ENCODE results near the gene ALK. TPM values are rescaled to one million over a fixed set of nuclear protein-coding genes. Genes with fewer than 3 reads are reported as not detected.

Gene ALK
- total RNA-seq, 4 donors from 2014 or later = 0.19 TPM; not detected in 3

DNA sequence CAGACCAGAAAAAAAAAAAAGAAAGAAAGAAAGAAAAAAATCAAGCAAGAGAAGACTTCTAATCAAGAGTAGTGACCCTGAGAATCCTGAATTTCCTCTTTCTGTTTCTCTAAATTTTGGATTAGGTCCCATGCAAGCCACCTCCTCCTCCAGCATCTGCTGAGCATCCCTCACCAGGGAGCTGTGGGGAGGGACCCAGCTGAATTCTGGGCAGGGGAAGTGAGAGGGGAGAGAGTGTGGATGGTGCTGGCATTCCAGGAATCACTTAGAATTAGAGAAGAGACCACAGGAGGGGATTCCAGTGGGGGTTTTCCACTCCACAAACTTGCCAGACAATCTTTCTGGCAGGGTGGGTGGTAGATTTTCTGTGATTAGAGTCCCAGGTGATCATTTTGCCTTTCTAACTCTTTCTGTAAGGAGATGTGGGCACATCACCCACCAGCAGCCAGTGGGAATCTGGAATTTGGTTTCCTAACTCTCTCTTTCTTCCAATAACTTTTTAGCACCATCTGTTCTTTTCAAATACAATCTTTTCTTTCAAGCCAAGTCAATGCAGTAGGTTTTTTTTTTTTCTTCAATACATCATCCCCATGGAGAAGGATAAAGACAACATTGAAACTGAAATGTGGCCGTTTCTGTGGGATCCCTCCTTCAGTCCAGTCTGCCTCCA lies 526.9 kb downstream of the ALK start:
- Histone ChIP-seq H3K27ac (no peak overlapping the region), H3K4me3 (no peak overlapping the region), H3K4me1 (no peaks in the 10 kb centered on the region), H3K9me3 (no peaks in the 10 kb centered on the region), H3K27me3 (peaks cover 0 to 47% (median 0%) of the 10 kb centered on the region in 4 donors), H3K36me3 (no peaks in the 10 kb centered on the region)
- TF ChIP-seq POLR2A (IDR thresholded peaks at IDR 0.05) (no peak), CTCF (IDR thresholded peaks at IDR 0.05) (no peak)
- 33 to 67% methylated on average over 1 of the region's 1 CpG for WGBS, 2 donors
- no peak for DNase-seq
- intact Hi-C loops (cut with DNase I) = no loop called here

DNA sequence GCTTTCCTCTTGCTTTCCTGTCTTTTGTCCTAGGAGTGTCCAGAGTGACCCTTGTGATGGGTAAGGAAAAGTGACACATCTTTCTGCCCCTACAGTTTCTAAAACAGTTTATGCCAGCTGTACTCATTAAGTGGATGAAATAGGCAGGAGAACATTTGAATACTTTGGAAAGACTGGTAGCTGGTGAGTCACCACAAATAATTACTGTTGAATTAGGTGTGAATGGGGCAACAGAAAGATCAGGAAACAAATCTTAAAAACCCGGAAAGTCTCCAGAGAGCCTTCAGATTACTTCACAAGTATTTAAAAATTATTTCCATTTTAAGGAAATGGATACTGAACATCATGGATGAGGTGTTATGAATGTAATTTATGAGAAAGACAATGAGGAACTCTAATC lies 527.7 kb downstream of the ALK start:
- Histone ChIP-seq H3K27ac (no peak overlapping the region), H3K4me1 (no peaks in the 10 kb centered on the region), H3K36me3 (no peaks in the 10 kb centered on the region), H3K9me3 (no peaks in the 10 kb centered on the region), H3K27me3 (peaks cover 0 to 40% (median 0%) of the 10 kb centered on the region in 4 donors), H3K4me3 (no peak overlapping the region)
- intact Hi-C loops (cut with DNase I) = no loop called here
- no peak for TF ChIP-seq POLR2A (IDR thresholded peaks at IDR 0.05)
- no peak for TF ChIP-seq CTCF (IDR thresholded peaks at IDR 0.05)
- no peak for DNase-seq
- WGBS, 2 donors = 35 to 43% methylated on average over 1 of the region's 1 CpG

DNA sequence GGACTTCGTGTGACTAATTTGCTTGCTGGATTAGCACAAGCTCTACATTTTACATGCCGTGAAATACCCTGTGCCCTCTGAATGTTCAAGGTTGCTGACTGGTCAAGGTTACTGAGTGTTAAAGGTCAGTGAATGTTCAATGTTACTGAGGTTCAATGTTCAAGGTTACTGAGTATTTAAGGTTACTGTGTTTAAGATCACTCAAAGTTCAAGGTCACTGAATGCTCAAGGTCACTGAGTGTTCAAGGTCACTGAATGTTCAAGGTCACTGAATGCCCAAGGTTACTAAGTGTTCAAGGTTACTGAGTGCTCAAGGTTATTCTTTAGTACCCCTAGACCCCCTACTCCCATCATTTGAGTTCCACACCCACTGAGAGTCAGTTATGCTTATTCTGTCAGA lies 528.6 kb downstream of the ALK start:
- H3K9me3 ChIP-seq = no peaks in the 10 kb centered on the region
- WGBS, 2 donors = 72 to 78% methylated on average over 2 of the region's 2 CpGs
- H3K27me3 ChIP-seq = peaks cover 0 to 42% (median 0%) of the 10 kb centered on the region in 4 donors
- no peak for DNase-seq
- intact Hi-C loops (cut with DNase I) = no loop called here
- TF ChIP-seq CTCF (IDR thresholded peaks at IDR 0.05) (no peak), POLR2A (IDR thresholded peaks at IDR 0.05) (no peak)
- no peaks in the 10 kb centered on the region for H3K36me3 ChIP-seq
- no peaks in the 10 kb centered on the region for H3K4me1 ChIP-seq
- H3K27ac ChIP-seq = no peak overlapping the region
- H3K4me3 ChIP-seq = no peak overlapping the region

DNA sequence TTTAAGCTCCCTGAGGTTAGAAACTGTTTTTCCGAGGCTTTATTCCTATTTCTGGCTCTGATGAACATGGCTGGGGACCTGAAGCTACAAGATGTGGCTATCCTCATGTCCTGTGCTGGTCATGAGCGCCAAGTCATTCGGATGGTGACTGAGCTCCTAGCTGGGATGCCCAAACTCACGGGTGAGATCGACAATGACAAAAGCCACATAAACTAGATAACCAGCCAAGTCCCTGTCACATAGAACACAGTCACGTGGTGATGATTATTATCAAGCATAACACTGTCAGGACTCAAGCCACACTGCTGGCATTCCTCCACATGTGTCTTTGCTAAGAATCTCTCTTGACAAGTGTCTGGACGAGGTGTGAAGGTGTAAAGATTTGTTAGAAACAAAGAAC lies 531.2 kb downstream of the ALK start:
- intact Hi-C loops (cut with DNase I) = no loop called here
- peaks cover 0 to 41% (median 0%) of the 10 kb centered on the region in 4 donors for H3K27me3 ChIP-seq
- H3K27ac ChIP-seq = no peak overlapping the region
- no peak for DNase-seq
- TF ChIP-seq CTCF (IDR thresholded peaks at IDR 0.05) = no peak
- no peak for TF ChIP-seq POLR2A (IDR thresholded peaks at IDR 0.05)
- WGBS, 2 donors = 40 to 65% methylated on average over 2 to 4 of the region's 7 CpGs
- no peaks in the 10 kb centered on the region for H3K4me1 ChIP-seq
- H3K9me3 ChIP-seq = no peaks in the 10 kb centered on the region
- no peak overlapping the region for H3K4me3 ChIP-seq
- H3K36me3 ChIP-seq = no peaks in the 10 kb centered on the region

DNA sequence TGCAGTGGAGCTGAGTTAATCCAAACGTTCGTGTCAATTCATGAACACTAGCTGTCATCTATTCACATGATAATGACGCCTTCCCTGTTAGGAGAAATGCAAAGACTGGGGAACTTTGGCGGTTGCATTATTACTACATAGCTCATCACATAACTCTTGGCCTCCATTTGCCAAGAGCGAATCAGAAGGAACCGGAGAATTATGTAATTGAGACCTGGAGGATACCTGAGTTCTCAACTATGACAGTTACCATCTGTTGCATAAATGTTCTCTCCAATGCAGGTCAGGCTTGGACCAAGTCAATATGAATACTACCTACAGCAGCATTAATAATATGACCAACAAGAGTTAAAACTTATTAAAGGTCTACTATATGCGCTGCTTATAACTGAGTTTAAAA lies 531.7 kb downstream of the ALK start:
- WGBS, 2 donors = 90% methylated on average over 7 of the region's 7 CpGs

More for the DNA sequence above, 531.7 kb downstream of the ALK start:
- DNase-seq = no peak
- intact Hi-C loops (cut with DNase I) = no loop called here
- no peaks in the 10 kb centered on the region for H3K4me1 ChIP-seq
- TF ChIP-seq POLR2A (IDR thresholded peaks at IDR 0.05) = no peak
- TF ChIP-seq CTCF (IDR thresholded peaks at IDR 0.05) = no peak
- no peak overlapping the region for H3K27ac ChIP-seq
- peaks cover 0 to 36% (median 0%) of the 10 kb centered on the region in 4 donors for H3K27me3 ChIP-seq
- no peaks in the 10 kb centered on the region for H3K36me3 ChIP-seq
- no peak overlapping the region for H3K4me3 ChIP-seq
- H3K9me3 ChIP-seq = no peaks in the 10 kb centered on the region
